NCI-H1105 treated with DMSO at 0.1 percent for 48 hours (cell line): ENCODE results near the gene GEMIN5.

Experiments
- DNase-seq: peaks from one replicate; lab custom pipeline; 2025; lab: John Stamatoyannopoulos, UW

The GEMIN5 gene

GRCh38 chr5:154884424-154884823 lies 53.6 kb downstream of the GEMIN5 start:
- no peak for DNase-seq

- no peak for DNase-seq
Measured at GRCh38 chr5:154881986-154882385, 56.0 kb downstream of the GEMIN5 start.

- DNase-seq, result no peak
Measured at GRCh38 chr5:154878642-154879335, 59.2 kb downstream of the GEMIN5 start.

- no peak for DNase-seq
Measured at GRCh38 chr5:154873791-154874331, 64.2 kb downstream of the GEMIN5 start.

- DNase-seq, result no peak
Measured at GRCh38 chr5:154871734-154872133, 66.3 kb downstream of the GEMIN5 start.

- DNase-seq, result no peak
Measured at GRCh38 chr5:154868702-154869101, 69.3 kb downstream of the GEMIN5 start.

- DNase-seq, result no peak
Measured at GRCh38 chr5:154866841-154867240, 71.2 kb downstream of the GEMIN5 start.

- DNase-seq, result no peak
Measured at GRCh38 chr5:154865466-154866184, 72.4 kb downstream of the GEMIN5 start.

GRCh38 chr5:154863291-154864080 lies 74.5 kb downstream of the GEMIN5 start:
- no peak for DNase-seq

GRCh38 chr5:154862766-154863165 lies 75.2 kb downstream of the GEMIN5 start:
- no peak for DNase-seq

GRCh38 chr5:154861946-154862345 lies 76.1 kb downstream of the GEMIN5 start:
- DNase-seq, result no peak

GRCh38 chr5:154860765-154861164 lies 77.2 kb downstream of the GEMIN5 start:
- DNase-seq, result no peak

- no peak for DNase-seq
Measured at GRCh38 chr5:154860123-154860522, 77.9 kb downstream of the GEMIN5 start.

GRCh38 chr5:154858972-154859871 lies 78.8 kb downstream of the GEMIN5 start:
- DNase-seq, result no peak

GRCh38 chr5:154858297-154858971 lies 79.6 kb downstream of the GEMIN5 start, which contains the start of gene CNOT8:
Gene CNOT8 (plus strand): TSS chr5:154858627. CDS start chr5:154863279, 4,652 bp downstream.
- DNase-seq, result peak; percentile 86

- peak; percentile 91 for DNase-seq
Measured at GRCh38 chr5:154857530-154858296, 80.3 kb downstream of the GEMIN5 start.

- DNase-seq, result no peak
Measured at GRCh38 chr5:154851351-154851750, 86.7 kb downstream of the GEMIN5 start.

GRCh38 chr5:154850255-154851062 lies 87.6 kb downstream of the GEMIN5 start, which contains the start of gene FAXDC2:
Gene FAXDC2 (minus strand): TSS chr5:154850603. CDS start chr5:154838178, 12,425 bp downstream.
- DNase-seq, result no peak

GRCh38 chr5:154849791-154850201 lies 88.2 kb downstream of the GEMIN5 start:
- DNase-seq, result no peak
